HG02885 (cell line): ENCODE results near the gene EVL.
"Not testable (repeated sequence)": the region's sequence is repeated elsewhere in the genome, so short reads cannot be mapped to it uniquely, and the experiment has no call there.

Experiments
- ATAC-seq: cut with Tn5 transposase; IDR thresholded peaks from one replicate; pipeline ENCODE4 v1.9.1; 2021; ENCODE audit warnings: mild to moderate bottlenecking; ENCODE audit not compliant: unreplicated experiment, poor library complexity

The EVL gene

GRCh38 chr14:100063314-100063941, 1.8 kb upstream of the EVL start:
- no peak for ATAC-seq

- not testable (repeated sequence) for ATAC-seq
Measured at GRCh38 chr14:100064335-100065092, 708 bp upstream of the EVL start.

GRCh38 chr14:100065942-100066574, 836 bp downstream of the EVL start:
- peak; percentile 38 for ATAC-seq

- ATAC-seq: no peak
Measured at GRCh38 chr14:100066962-100067361, 1.7 kb downstream of the EVL start.

GRCh38 chr14:100067481-100067880, 2.3 kb downstream of the EVL start:
- no peak for ATAC-seq

GRCh38 chr14:100067971-100068959, 3.0 kb downstream of the EVL start:
- ATAC-seq: peak; percentile 39

- ATAC-seq: no peak
Measured at GRCh38 chr14:100069161-100069800, 4.1 kb downstream of the EVL start.

- no peak for ATAC-seq
Measured at GRCh38 chr14:100070310-100070709, 5.1 kb downstream of the EVL start.

- ATAC-seq: no peak
Measured at GRCh38 chr14:100071545-100071944, 6.3 kb downstream of the EVL start.

GRCh38 chr14:100072783-100073346, 7.6 kb downstream of the EVL start:
- ATAC-seq: peak; percentile 36

- ATAC-seq: no peak
Measured at GRCh38 chr14:100073576-100074430, 8.6 kb downstream of the EVL start.

GRCh38 chr14:100074431-100075100, 9.3 kb downstream of the EVL start:
- ATAC-seq: no peak

GRCh38 chr14:100075681-100076080, 10.5 kb downstream of the EVL start:
- ATAC-seq: no peak

- no peak for ATAC-seq
Measured at GRCh38 chr14:100076133-100076532, 10.9 kb downstream of the EVL start.

- no peak for ATAC-seq
Measured at GRCh38 chr14:100076606-100077005, 11.4 kb downstream of the EVL start.

GRCh38 chr14:100077441-100077840, 12.2 kb downstream of the EVL start:
- ATAC-seq: no peak

- no peak for ATAC-seq
Measured at GRCh38 chr14:100078216-100078803, 13.1 kb downstream of the EVL start.
